ENCODE measurements around the gene MRI1.

GRCh38 chr19:13717194-13717643, 47.1 kb upstream of the MRI1 start:
- TF ChIP-seq CTCF (IDR thresholded peaks at IDR 0.05; ENCODE audit: insufficient read depth, low read length, poor library complexity, severe bottlenecking) (no peak), EZH2phosphoT487 (conservative IDR thresholded peaks at IDR 0.05; ENCODE audit: low read length) (no peak)
